Activated CD8-positive, alpha-beta memory T cell treated with anti-CD3 and anti-CD28 coated beads, Interleukin-2, amount 50 U/mL, for 24 hours (primary cell): Measurements from ENCODE around the gene USP28.
"Not testable (repeated sequence)": the region's sequence is repeated elsewhere in the genome, so short reads cannot be mapped to it uniquely, and the experiment has no call there.

Source experiments
- DNase-seq: peaks from one replicate; pipeline ENCODE4 v3.0.0-alpha.2; 2020; ENCODE audit errors: extremely low read depth

USP28 gene

DNA sequence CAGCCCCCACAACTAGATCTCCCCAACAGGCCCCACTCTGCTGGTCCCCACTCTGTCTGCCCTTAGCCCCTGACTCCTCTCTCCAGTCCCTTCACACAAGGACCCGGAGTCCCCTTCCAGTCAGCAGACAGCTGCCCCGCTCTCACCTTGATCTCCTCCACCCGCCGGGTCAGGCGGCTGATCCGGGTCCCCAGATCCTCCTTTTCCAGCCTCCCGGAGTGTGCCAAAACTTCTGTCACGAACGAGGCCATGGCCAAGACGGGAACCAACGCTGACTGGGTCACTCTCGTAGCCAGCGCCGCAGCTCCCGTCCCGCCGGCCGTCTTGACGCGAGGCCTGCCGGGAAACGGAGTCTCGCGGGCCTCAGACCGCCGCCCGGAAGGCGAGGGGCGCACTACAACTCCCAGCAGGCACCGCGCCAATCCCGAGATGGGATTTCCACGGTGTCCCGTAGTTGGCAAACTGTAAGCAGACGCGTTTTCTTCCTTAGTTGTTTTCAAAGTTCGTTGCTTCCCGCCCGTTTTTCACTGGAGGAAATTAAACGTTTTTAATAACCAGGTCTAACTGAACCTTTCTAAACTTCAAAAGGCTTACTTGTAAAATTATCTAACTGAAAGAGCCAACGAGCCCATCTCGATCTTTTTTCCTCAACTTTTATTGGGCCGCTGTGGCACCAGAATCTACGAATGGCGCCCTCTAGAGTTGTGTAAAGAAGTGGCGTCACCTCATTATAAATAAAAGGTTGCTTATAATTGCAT lies 101.8 kb downstream of the USP28 start, which contains the start of gene ZW10:
ZW10 (minus strand) TSS at position 277 of the 758 bp plus-strand sequence; CDS start at position 251, 26 bp downstream.
- peak; percentile 84 for DNase-seq

GRCh38 chr11:113773092-113773415 lies 102.3 kb downstream of the USP28 start:
- DNase-seq: no peak

- no peak for DNase-seq
These were observed 103.4 kb downstream of the USP28 start for GRCh38 chr11:113771964-113772363.

DNA sequence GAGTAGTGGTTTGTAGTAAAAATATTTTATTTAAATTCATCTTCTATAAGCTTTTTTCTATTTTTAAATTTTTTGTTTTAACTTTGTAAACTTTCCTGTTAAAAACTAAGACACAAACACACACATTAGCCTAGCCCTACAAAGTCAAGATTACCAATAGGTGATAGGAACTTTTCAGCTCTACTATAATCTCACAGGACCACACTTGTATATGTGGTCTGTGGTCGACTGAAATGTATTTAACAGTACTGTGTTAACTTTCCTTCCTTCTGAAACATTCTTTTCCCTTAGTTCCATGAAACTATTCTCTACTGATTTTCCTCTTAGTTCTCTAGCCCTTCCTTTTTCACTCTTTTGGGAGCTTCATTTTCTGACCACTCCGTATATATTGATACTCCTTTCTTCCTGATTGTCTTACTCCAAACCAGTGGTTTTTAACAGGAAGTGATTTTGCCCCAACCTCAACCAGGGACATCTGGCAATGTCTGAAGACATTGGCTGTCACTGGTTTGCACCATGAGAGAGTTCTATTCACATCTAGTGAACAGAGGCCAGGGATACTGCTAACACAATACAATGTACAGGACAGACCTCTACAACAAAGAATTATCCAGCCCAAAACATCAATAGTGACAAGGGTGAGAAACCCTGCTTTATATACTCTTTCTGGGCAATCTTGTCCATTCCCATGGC lies 110.7 kb downstream of the USP28 start:
- DNase-seq: no peak

DNA sequence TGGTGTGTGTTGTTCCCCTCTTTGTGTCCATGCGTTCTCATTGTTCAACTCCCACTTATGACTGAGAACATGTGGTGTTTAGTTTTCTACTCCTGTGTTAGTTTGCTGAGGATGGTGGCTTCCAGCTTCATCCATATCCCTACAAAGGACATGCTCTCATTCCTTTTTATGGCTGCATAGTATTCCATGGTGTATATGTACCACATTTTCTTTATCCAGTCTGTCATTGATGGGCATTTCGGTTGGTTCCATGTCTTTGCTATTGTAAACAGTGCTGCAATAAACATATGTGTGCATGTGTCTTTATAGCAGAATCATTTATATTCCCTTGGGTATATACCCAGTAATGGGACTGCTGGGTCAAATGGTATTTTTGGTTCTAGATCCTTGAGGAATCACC lies 112.3 kb downstream of the USP28 start:
- DNase-seq: not testable (repeated sequence)

DNA sequence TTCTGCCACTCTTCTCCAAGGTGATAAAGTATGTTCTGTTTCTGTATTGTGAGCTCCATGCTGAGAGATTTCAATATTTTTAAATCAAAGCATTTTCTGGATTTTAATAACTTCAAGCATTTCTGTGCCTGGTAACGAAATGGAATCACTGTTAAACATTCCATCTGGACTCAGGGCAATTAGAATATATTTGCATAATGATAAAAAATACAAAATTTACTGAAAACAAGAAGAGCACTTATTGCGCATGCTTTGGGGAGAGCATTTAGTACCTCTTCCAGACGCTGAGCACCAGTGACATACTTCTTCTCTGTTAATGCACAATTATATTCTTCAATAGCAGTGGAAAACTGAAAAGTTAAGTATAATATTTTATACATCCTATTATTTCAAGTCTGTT lies 115.1 kb downstream of the USP28 start:
- DNase-seq: no peak

DNA sequence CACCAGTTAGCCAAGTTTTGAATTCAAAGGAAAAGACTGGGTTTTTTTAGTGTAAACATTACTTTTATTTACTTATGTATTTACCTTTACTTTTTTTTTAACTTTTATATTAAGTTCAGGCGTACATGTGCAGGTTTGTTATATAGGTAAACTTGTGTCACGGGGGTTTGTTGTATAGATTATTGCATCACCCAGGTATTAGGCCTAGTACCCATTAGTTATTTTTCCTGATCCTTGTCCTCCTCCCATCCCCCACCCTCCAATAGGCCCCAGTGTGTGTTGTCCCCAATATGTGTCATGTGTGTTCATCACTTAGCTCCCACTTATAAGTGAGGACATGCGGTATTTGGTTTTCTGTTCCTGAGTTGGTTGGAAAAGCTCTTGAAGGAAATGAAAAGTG lies 122.4 kb downstream of the USP28 start:
- DNase-seq: no peak
